Left lung (tissue), 10 donors: ENCODE results near the gene ARNT2. TPM values are rescaled to one million over a fixed set of nuclear protein-coding genes. Genes with fewer than 3 reads are reported as not detected.

Experiments
- ATAC-seq: fragments of 200-7000 bp; cut with Tn5 transposase; one replicate; pipeline ENCODE4 v1.9.1; 2020; ENCODE audit warnings: moderate library complexity
- DNase-seq, 4 donors: peaks; one replicate each; pipeline ENCODE4 v3.0.0-alpha.2; 2013 to 2020
- H3K27ac ChIP-seq, 2 donors: fragments of 200-600 bp; sonication (generic) in 1 of 2; one replicate each; pipeline versions ENCODE4 v1.5.0 to v1.8.0; 2020 to 2021
- H3K27me3 ChIP-seq, 2 donors: fragments of 200-600 bp; sonication (generic) in 1 of 2; one replicate each; pipeline versions ENCODE4 v1.5.0 to v1.8.0; 2020 to 2021
- H3K36me3 ChIP-seq, 2 donors: fragments of 200-600 bp; sonication (generic) in 1 of 2; one replicate each; pipeline versions ENCODE4 v1.5.0 to v1.8.0; 2020 to 2021
- H3K4me1 ChIP-seq, 2 donors: fragments of 200-600 bp; one replicate each; pipeline ENCODE4 v1.8.0; 2021
- H3K4me3 ChIP-seq, 2 donors: fragments of 200-600 bp; sonication (generic) in 1 of 2; one replicate each; pipeline versions ENCODE4 v1.5.0 to v1.8.0; 2020 to 2021; ENCODE audit warnings: mild to moderate bottlenecking in 1 of 2
- H3K9me3 ChIP-seq, 2 donors: fragments of 200-600 bp; sonication (generic) in 1 of 2; one replicate each; pipeline versions ENCODE4 v1.5.0 to v1.8.0; 2020 to 2021
- CTCF ChIP-seq, 2 donors: fragments of 200-600 bp; sonication (generic) in 1 of 2; IDR thresholded peaks; one replicate each; pipeline versions ENCODE4 v1.5.0 to v1.8.0; 2021; ENCODE audit warnings: antibody characterized with exemption in 2 of 2
- intact Hi-C, 2 donors: fragments of 100-400 bp; cut with DNase I; formaldehyde crosslinking; loops; one replicate each; pipeline versions ENCODE4 v1.11.2 to v1.14.2; 2022
- polyA plus RNA-seq, 6 donors: library from polyadenylated mRNA; unstranded; fragments of 120-200 nt; gene quantifications; one replicate each; pipeline ENCODE4 v1.2.1, GENCODE V29; 2013; ENCODE audit not compliant: insufficient read length in 6 of 6
- total RNA-seq, 2 donors: library from RNA; stranded (reverse); fragmentation: NEBNext Ultra II Directional; extraction: Animal tissue kit (Norgen Biotek cat#: 25700); gene quantifications; one replicate each; pipeline ENCODE4 v1.2.1, GENCODE V29; 2021
- donor health status: DM: no; HTN: yes; CAD: no.
- donor health status: DM: no; HTN: no; CAD: no.

Gene ARNT2
- total and polyA plus RNA-seq, 8 donors: 9.7 to 50.8 (median 33.7) TPM

- ATAC-seq (no peak), DNase-seq (no peak)
- H3K4me3 ChIP-seq: no peak overlapping the region
- TF ChIP-seq CTCF (IDR thresholded peaks at IDR 0.05): no peak
- no peak overlapping the region for H3K27ac ChIP-seq
- no peaks in the 10 kb centered on the region for H3K4me1 ChIP-seq
- H3K27me3 ChIP-seq: no peaks in the 10 kb centered on the region
- intact Hi-C loops: no loop called here
- no peaks in the 10 kb centered on the region for H3K36me3 ChIP-seq
- peaks cover 0 to 3% of the 10 kb centered on the region in 2 donors for H3K9me3 ChIP-seq
These were observed 29.7 kb upstream of the ARNT2 start for GRCh38 chr15:80374441-80374840.

- no peaks in the 10 kb centered on the region for H3K36me3 ChIP-seq
- DNase-seq (no peak), ATAC-seq (no peak)
- TF ChIP-seq CTCF (IDR thresholded peaks at IDR 0.05): no peak
- H3K4me1 ChIP-seq: no peaks in the 10 kb centered on the region
- H3K9me3 ChIP-seq: no peaks in the 10 kb centered on the region
- no peaks in the 10 kb centered on the region for H3K27me3 ChIP-seq
- intact Hi-C loops: no loop called here
- H3K4me3 ChIP-seq: no peak overlapping the region
- no peak overlapping the region for H3K27ac ChIP-seq
These were observed 28.0 kb upstream of the ARNT2 start for GRCh38 chr15:80375968-80376891.

GRCh38 chr15:80379693-80380092 lies 24.5 kb upstream of the ARNT2 start:
- H3K4me3 ChIP-seq: no peak overlapping the region
- H3K27me3 ChIP-seq: no peaks in the 10 kb centered on the region
- no peak for TF ChIP-seq CTCF (IDR thresholded peaks at IDR 0.05)
- H3K9me3 ChIP-seq: no peaks in the 10 kb centered on the region
- no peak for ATAC-seq
- no peak for DNase-seq
- H3K4me1 ChIP-seq: no peaks in the 10 kb centered on the region
- H3K36me3 ChIP-seq: no peaks in the 10 kb centered on the region
- no peak overlapping the region for H3K27ac ChIP-seq
- intact Hi-C loops: no loop called here

GRCh38 chr15:80380154-80380553 lies 24.0 kb upstream of the ARNT2 start:
- intact Hi-C loops: no loop called here
- no peak for ATAC-seq
- no peak overlapping the region for H3K27ac ChIP-seq
- no peak overlapping the region for H3K4me3 ChIP-seq
- H3K9me3 ChIP-seq: no peaks in the 10 kb centered on the region
- no peak for DNase-seq
- H3K4me1 ChIP-seq: no peaks in the 10 kb centered on the region
- H3K36me3 ChIP-seq: no peaks in the 10 kb centered on the region
- TF ChIP-seq CTCF (IDR thresholded peaks at IDR 0.05): no peak
- H3K27me3 ChIP-seq: no peaks in the 10 kb centered on the region

GRCh38 chr15:80382285-80382684 lies 21.9 kb upstream of the ARNT2 start:
- intact Hi-C loops: no loop called here
- TF ChIP-seq CTCF (IDR thresholded peaks at IDR 0.05): no peak
- no peak for ATAC-seq

More at GRCh38 chr15:80382285-80382684, 21.9 kb upstream of the ARNT2 start:
- no peaks in the 10 kb centered on the region for H3K9me3 ChIP-seq
- no peak overlapping the region for H3K27ac ChIP-seq
- H3K4me3 ChIP-seq: no peak overlapping the region
- H3K4me1 ChIP-seq: no peaks in the 10 kb centered on the region
- H3K27me3 ChIP-seq: peaks cover 0 to 4% of the 10 kb centered on the region in 2 donors
- DNase-seq: no peak
- no peaks in the 10 kb centered on the region for H3K36me3 ChIP-seq
